Measurements from ENCODE around the gene SLC34A1.

DNA sequence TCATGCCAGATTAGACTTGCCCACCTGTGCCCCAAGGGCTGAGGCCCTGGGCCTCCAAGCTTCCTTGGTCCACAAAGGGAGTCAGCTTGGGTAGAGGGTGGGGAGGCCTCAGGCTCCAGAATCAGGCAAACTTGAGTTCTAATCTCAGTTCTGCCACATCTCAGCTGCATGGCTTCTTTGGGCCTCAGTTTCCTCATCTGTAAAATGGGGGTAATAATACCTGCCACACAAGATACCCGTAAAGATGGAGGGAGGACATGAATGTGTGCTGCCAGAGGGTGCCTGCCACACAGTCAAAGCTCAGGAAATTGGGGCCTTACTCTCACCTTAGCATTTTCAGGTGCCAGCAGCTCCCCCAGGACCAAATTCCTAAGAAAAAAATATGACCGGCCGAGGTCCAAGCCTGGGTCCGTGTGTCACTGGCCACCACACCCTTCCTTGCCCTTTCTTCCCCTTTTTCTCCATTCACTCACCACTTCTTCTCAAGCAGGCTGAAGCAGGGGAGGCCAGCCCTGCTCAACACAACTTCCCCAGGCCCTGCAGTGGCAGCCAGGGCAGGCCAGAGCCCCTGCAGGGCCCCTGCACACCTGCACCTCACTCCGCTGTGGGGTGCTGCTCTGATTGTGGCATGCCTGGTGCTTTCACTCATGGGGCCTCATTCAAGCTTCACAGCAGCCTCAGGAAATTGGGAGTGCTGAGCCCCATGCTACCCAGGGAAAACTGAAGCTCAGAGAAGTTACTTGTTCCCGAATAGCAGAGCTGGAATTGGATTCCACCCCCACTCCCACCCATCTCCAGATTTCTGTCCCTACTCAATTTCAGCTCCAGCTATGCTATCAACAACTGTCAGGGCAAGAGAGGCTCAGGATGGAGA is 22.6 kb upstream of the SLC34A1 start:
- no peak for TF ChIP-seq CTCF (IDR thresholded peaks at IDR 0.05)
- no peak for TF ChIP-seq EP300 (IDR thresholded peaks at IDR 0.05)
- TF ChIP-seq POLR2AphosphoS5 (IDR thresholded peaks at IDR 0.05): no peak

Data from gastroesophageal sphincter (tissue), 3 donors.